Measurements from ENCODE around the gene THEMIS.

DNA sequence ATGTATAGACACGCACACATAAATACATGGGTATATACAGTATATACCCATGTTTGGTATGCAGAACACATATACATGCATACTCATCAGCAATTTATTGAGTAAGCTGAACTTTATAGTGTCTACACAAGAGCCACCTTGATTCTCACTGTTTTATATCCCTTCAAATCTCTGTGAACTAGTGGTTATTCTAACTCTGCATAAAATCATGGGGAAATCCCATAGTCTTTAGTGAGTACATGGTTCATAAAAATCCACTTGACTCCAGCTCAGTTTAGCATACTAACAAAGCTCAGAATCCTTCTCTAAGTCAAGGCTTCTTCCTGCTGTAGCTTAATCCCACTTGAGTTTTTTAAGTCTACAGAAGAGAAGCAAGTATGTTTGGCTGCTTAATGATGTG lies 104.1 kb downstream of the THEMIS start:
- TF ChIP-seq, protein P1, sequence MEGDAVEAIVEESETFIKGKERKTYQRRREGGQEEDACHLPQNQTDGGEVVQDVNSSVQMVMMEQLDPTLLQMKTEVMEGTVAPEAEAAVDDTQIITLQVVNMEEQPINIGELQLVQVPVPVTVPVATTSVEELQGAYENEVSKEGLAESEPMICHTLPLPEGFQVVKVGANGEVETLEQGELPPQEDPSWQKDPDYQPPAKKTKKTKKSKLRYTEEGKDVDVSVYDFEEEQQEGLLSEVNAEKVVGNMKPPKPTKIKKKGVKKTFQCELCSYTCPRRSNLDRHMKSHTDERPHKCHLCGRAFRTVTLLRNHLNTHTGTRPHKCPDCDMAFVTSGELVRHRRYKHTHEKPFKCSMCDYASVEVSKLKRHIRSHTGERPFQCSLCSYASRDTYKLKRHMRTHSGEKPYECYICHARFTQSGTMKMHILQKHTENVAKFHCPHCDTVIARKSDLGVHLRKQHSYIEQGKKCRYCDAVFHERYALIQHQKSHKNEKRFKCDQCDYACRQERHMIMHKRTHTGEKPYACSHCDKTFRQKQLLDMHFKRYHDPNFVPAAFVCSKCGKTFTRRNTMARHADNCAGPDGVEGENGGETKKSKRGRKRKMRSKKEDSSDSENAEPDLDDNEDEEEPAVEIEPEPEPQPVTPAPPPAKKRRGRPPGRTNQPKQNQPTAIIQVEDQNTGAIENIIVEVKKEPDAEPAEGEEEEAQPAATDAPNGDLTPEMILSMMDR (IDR thresholded peaks at IDR 0.05) = no peak
- no peak for TF ChIP-seq POLR2AphosphoS5 (IDR thresholded peaks at IDR 0.05)

Measured in prostate gland (tissue), 2 donors.